Colonic mucosa (tissue), 4 donors: ENCODE data around the gene OTOP3. TPM values are rescaled to one million over a fixed set of nuclear protein-coding genes. Genes with fewer than 3 reads are reported as not detected.

Experiments
- DNase-seq: peaks from one replicate; pipeline ENCODE4 v3.0.0-alpha.2; 2020
- H3K27ac ChIP-seq: fragments of 200-600 bp; one replicate; pipeline ENCODE4 v1.8.0; 2021
- H3K27me3 ChIP-seq: fragments of 200-600 bp; one replicate; pipeline ENCODE4 v1.8.0; 2021
- H3K36me3 ChIP-seq: fragments of 200-600 bp; one replicate; pipeline ENCODE4 v1.8.0; 2021
- H3K4me1 ChIP-seq: fragments of 200-600 bp; one replicate; pipeline ENCODE4 v1.8.0; 2021; ENCODE audit warnings: mild to moderate bottlenecking
- H3K4me3 ChIP-seq: fragments of 200-600 bp; one replicate; pipeline ENCODE4 v1.8.0; 2021
- H3K9ac ChIP-seq, 2 donors: one replicate each; pipeline ENCODE4 v1.7.0; 2013; ENCODE audit warnings: control low read depth in 2 of 2, low read depth in 2 of 2, low read length in 2 of 2
- H3K9me3 ChIP-seq: fragments of 200-600 bp; one replicate; pipeline ENCODE4 v1.8.0; 2021
- intact Hi-C: fragments of 100-400 bp; cut with DNase I; formaldehyde crosslinking; loops from one replicate; pipeline ENCODE4 v1.14.1; 2022
- total RNA-seq, 2 donors: library from RNA; stranded (reverse); fragmentation: NEBNext Ultra II Directional in 1 of 2; extraction: Animal tissue kit (Norgen Biotek cat#: 25700) in 1 of 2; gene quantifications; one replicate each; pipeline ENCODE4 v1.2.1, GENCODE V29; 2021
- TF ChIP-seq, protein P1 (sequence below): fragments of 200-600 bp; IDR thresholded peaks from one replicate; pipeline ENCODE4 v1.8.0; 2022; ENCODE audit warnings: antibody characterized with exemption, mild to moderate bottlenecking
- donor health status: healthy.
- donor health status: DM: no; HTN: no; CAD: no.
- donor health status: DM: no; HTN: no; CAD: no.

The OTOP3 gene
- total RNA-seq, 2 donors from 2014 or later, result 0.40 TPM; not detected in 1

DNA sequence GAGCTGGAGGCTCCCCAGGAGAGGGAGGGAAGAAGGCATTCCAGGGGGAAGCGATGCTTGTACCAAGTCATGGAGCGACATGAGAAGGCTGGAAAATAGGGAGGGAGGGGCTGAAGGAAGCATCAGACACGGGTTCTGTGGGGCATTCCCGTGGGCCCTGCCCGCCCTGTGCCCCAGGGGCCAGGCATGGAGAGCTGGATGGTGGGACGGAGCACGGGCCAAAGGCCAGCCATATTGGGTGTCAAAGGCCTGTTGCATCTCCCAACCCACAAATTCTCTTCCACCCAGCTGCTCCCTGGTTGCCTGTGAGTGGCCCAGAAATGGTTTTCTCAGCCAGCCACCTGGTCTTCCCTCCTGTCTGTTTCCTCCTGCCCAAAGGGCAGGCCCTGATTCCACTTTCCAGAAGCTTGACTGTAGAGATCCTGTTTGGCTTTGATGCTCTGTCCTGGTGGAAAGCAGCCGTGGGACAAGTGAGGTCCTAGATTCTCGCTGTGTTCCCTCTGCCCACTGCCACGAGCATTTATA lies 54.9 kb downstream of the OTOP3 start:
- Histone ChIP-seq H3K27me3 (no peaks in the 10 kb centered on the region), H3K9ac (no peak overlapping the region), H3K4me3 (no peak overlapping the region), H3K27ac (no peak overlapping the region), H3K4me1 (peaks cover 3% of the 10 kb centered on the region), H3K36me3 (no peaks in the 10 kb centered on the region), H3K9me3 (no peaks in the 10 kb centered on the region)
- intact Hi-C loops, result no loop called here
- DNase-seq, result no peak
- TF ChIP-seq, protein P1, sequence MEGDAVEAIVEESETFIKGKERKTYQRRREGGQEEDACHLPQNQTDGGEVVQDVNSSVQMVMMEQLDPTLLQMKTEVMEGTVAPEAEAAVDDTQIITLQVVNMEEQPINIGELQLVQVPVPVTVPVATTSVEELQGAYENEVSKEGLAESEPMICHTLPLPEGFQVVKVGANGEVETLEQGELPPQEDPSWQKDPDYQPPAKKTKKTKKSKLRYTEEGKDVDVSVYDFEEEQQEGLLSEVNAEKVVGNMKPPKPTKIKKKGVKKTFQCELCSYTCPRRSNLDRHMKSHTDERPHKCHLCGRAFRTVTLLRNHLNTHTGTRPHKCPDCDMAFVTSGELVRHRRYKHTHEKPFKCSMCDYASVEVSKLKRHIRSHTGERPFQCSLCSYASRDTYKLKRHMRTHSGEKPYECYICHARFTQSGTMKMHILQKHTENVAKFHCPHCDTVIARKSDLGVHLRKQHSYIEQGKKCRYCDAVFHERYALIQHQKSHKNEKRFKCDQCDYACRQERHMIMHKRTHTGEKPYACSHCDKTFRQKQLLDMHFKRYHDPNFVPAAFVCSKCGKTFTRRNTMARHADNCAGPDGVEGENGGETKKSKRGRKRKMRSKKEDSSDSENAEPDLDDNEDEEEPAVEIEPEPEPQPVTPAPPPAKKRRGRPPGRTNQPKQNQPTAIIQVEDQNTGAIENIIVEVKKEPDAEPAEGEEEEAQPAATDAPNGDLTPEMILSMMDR, result no peak

DNA sequence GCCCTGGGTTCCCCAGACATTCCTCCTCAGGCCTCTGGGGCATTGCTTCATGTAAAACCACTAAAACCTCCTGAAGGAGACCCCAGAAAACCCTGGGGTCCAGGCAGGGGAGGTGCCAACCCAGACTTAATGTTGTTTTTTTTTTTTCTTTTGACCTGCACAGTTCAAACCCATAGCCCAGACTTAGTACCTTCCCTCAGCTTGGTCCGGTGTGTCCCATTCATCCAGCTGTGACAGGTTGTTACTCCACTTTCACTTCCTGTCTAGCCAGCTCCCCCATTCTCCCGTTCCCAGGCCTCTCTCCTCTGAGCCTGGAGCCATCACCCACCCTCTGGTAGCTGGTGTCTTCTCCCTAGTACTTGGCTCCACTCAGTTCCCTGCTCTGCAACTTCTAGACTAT lies 56.5 kb downstream of the OTOP3 start:
- Histone ChIP-seq H3K9ac (no peak overlapping the region), H3K36me3 (no peaks in the 10 kb centered on the region), H3K4me1 (peaks cover 3% of the 10 kb centered on the region), H3K9me3 (no peaks in the 10 kb centered on the region), H3K4me3 (no peak overlapping the region), H3K27ac (no peak overlapping the region), H3K27me3 (no peaks in the 10 kb centered on the region)
- no peak for DNase-seq
- TF ChIP-seq, protein P1, result no peak
- intact Hi-C loops, result no loop called here

DNA sequence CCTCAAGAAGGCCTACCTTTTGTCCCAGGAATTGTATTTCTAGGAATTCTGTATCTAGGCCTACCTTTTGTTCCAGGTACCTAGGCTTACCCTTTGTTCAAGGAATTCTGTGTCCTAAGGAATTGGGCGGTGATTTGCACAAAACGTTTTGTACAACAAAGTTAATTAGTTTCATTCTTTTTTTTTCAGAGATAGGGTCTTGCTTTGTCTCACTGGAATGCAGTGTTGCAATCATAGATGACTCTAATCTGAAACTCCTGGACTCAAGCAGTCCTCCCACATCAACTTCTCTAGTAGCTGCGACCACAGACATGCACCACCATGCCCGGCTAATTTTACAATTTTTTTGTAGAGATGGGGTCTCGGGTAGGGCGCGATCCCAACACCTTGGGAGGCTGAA lies 58.7 kb downstream of the OTOP3 start:
- no peaks in the 10 kb centered on the region for H3K9me3 ChIP-seq
- TF ChIP-seq, protein P1, result no peak
- H3K27ac ChIP-seq, result no peak overlapping the region
- H3K36me3 ChIP-seq, result no peaks in the 10 kb centered on the region
- H3K4me3 ChIP-seq, result no peak overlapping the region
- intact Hi-C loops, result no loop called here
- DNase-seq, result no peak
- no peaks in the 10 kb centered on the region for H3K27me3 ChIP-seq
- H3K4me1 ChIP-seq, result no peaks in the 10 kb centered on the region
- H3K9ac ChIP-seq, result no peak overlapping the region

DNA sequence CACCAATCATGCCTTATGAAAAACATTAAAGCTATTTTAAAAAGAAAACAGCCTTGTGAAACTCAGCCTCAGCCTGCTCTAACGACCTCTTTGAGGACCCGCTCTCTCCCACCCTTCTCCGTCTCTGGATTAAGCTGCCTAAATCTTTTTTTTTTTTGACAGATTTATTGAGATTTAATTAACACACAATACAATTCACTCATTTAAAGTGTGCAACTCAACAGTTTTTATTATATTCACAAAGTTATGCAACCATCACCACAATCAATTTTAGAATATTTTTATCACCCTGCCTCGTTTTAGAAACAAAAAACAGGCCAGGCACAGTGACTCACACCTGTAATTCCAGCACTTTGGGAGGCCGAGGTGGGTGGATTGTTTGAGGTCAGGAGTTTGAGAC lies 60.1 kb downstream of the OTOP3 start:
- no peak overlapping the region for H3K9ac ChIP-seq
- no peaks in the 10 kb centered on the region for H3K9me3 ChIP-seq
- intact Hi-C loops, result no loop called here
- H3K27ac ChIP-seq, result no peak overlapping the region
- H3K4me1 ChIP-seq, result no peaks in the 10 kb centered on the region
- no peak for DNase-seq
- H3K4me3 ChIP-seq, result no peak overlapping the region
- TF ChIP-seq, protein P1, result no peak
- no peaks in the 10 kb centered on the region for H3K27me3 ChIP-seq
- H3K36me3 ChIP-seq, result no peaks in the 10 kb centered on the region

DNA sequence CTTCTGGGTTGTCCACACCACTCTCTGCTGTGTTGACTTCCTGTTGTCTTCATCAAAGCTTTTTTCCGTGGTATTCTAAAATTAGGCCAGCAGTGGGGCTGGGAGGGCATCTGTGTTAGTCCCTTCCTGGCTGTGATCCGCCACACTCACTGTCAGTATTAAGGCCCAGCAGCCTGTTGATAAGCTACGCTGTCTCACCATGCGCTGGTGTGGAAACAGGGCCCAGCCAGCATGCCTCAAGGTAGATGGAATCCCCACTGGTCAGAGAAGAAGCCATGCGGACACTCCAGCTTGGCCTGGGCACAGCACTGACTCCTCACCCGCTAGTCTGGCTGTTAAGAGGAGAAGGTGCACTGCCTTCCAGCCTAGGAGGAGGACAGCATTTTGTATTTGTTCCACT lies 63.1 kb downstream of the OTOP3 start:
- Histone ChIP-seq H3K4me1 (no peaks in the 10 kb centered on the region), H3K9me3 (no peaks in the 10 kb centered on the region), H3K27ac (no peak overlapping the region), H3K4me3 (no peak overlapping the region), H3K27me3 (no peaks in the 10 kb centered on the region), H3K9ac (no peak overlapping the region), H3K36me3 (no peaks in the 10 kb centered on the region)
- intact Hi-C loops, result no loop called here
- TF ChIP-seq, protein P1, result no peak
- DNase-seq, result no peak
